GM12878 (cell line): ENCODE results near the gene NPIPB6. TPM values are rescaled to one million over a fixed set of nuclear protein-coding genes. Genes with fewer than 3 reads are reported as not detected.

ENCODE experiments used
- ATAC-seq: fragments of 200-7000 bp; cut with Tn5 transposase; 3 replicates; pipeline ENCODE4 v1.9.1; 2020; ENCODE audit warnings: mild to moderate bottlenecking, moderate library complexity
- BruUV-seq: library from RNA; stranded (reverse); fragments of 400-500 nt; replicated peaks from 2 replicates; lab custom pipeline; 2021; lab: Mats Ljungman, UMichigan
- CTCF ChIA-PET: fragments of 300-600 bp; sonication (Branson Sonifier 250); formaldehyde crosslinking; extraction: SDS; loops from one replicate; lab custom pipeline; 2021; ENCODE audit warnings: inconsistent platforms; lab: Yijun Ruan, JAX
- POLR2A ChIA-PET: fragments of 350-600 bp; formaldehyde crosslinking; extraction: SDS; loops from one replicate; lab custom pipeline; 2021; ENCODE audit warnings: inconsistent platforms; lab: Charles Lee
- RAD21 ChIA-PET: fragments of 300-600 bp; sonication (Branson Sonifier 250); formaldehyde crosslinking; loops from one replicate; lab custom pipeline; 2023; ENCODE audit warnings: antibody characterized with exemption; ENCODE audit not compliant: unreplicated experiment; lab: Charles Lee
- SMC1A ChIA-PET: fragments of 300-600 bp; sonication (Branson Sonifier 250); formaldehyde crosslinking; loops from one replicate; lab custom pipeline; 2023; ENCODE audit not compliant: unreplicated experiment, uncharacterized antibody; lab: Charles Lee
- DNase-seq: peaks from one replicate; pipeline ENCODE4 v3.0.0-alpha.2; 2011; ENCODE audit warnings: low read depth, low spot score
- FAIRE-seq: peaks from 3 replicates; lab custom pipeline; 2011; peaks lifted over from hg19 to GRCh38; lab: Jason Lieb, UNC
- H2AFZ ChIP-seq: 2 replicates; pipeline ENCODE4 v1.6.0; 2011; ENCODE audit warnings: low read depth, low read length, control low read depth; ENCODE audit not compliant: control insufficient read depth
- H3K27ac ChIP-seq: 2 replicates; pipeline ENCODE4 v1.5.1; 2011; ENCODE audit warnings: control low read depth; ENCODE audit not compliant: control insufficient read depth, insufficient read depth
- H3K27me3 ChIP-seq, 2 experiments: replicated peaks in 1 of 2; 2 replicates each; pipeline versions ENCODE4 v1.6.0 to v1.6.1; 2011; ENCODE audit warnings: low read length in 1 of 2; ENCODE audit not compliant: control insufficient read depth in 2 of 2, insufficient read depth in 2 of 2
- H3K36me3 ChIP-seq, 2 experiments: 2 replicates each; pipeline ENCODE4 v1.5.1; 2011; ENCODE audit warnings: low read length in 1 of 2; ENCODE audit not compliant: control insufficient read depth in 2 of 2, insufficient read depth in 2 of 2
- H3K4me1 ChIP-seq: 2 replicates; pipeline ENCODE4 v1.6.1; 2011; ENCODE audit warnings: mild to moderate bottlenecking, low read length, moderate library complexity, mixed read lengths; ENCODE audit not compliant: control insufficient read depth, insufficient read depth
- H3K4me2 ChIP-seq: 2 replicates; pipeline ENCODE4 v1.6.0; 2011; ENCODE audit warnings: control low read depth; ENCODE audit not compliant: control insufficient read depth, insufficient read depth
- H3K4me3 ChIP-seq: fragments of 200-600 bp; sonication (generic); 2 replicates; pipeline ENCODE4 v1.5.1; 2016
- H3K79me2 ChIP-seq: 2 replicates; pipeline ENCODE4 v1.6.0; 2011; ENCODE audit warnings: low read length; ENCODE audit not compliant: control insufficient read depth, insufficient read depth
- H3K9ac ChIP-seq: 2 replicates; pipeline ENCODE4 v1.8.0; 2011; ENCODE audit warnings: low read length, control low read depth, mixed read lengths; ENCODE audit not compliant: control insufficient read depth, insufficient read depth
- H3K9me3 ChIP-seq: replicated peaks from 3 replicates; pipeline ENCODE4 v1.5.1; 2011; ENCODE audit warnings: mild to moderate bottlenecking, low read length; ENCODE audit not compliant: control insufficient read depth, insufficient read depth
- H4K20me1 ChIP-seq: 2 replicates; pipeline ENCODE4 v1.6.0; 2011; ENCODE audit not compliant: control insufficient read depth, insufficient read depth
- BCL11A ChIP-seq: IDR thresholded peaks from 2 replicates; pipeline ENCODE4 v1.6.1; 2011; ENCODE audit warnings: low read depth, low read length
- ELK1 ChIP-seq: IDR thresholded peaks from 2 replicates; pipeline ENCODE4 v1.6.1; 2012; ENCODE audit warnings: low read depth, low read length, improper control_type of control experiment
- HCFC1 ChIP-seq: fragments of 150-350 bp; IDR thresholded peaks from 2 replicates; pipeline ENCODE4 v1.6.1; 2014; ENCODE audit warnings: low read length
- IRF4 ChIP-seq: IDR thresholded peaks from 2 replicates; pipeline ENCODE4 v1.6.1; 2011; ENCODE audit warnings: low read depth, low read length
- NFIC ChIP-seq: IDR thresholded peaks from 2 replicates; pipeline ENCODE4 v1.6.1; 2012; ENCODE audit warnings: low read depth, mild to moderate bottlenecking, inconsistent platforms, low read length, moderate library complexity
- PAX8 ChIP-seq: fragments of 450-650 bp; IDR thresholded peaks from 2 replicates; pipeline ENCODE4 v1.6.1; 2017; ENCODE audit warnings: mild to moderate bottlenecking, moderate library complexity
- POLR2A ChIP-seq: IDR thresholded peaks from 2 replicates; pipeline ENCODE4 v1.6.1; 2011; ENCODE audit warnings: low read depth, mild to moderate bottlenecking, low read length
- TBL1XR1 ChIP-seq: IDR thresholded peaks from 2 replicates; pipeline ENCODE4 v1.6.1; 2012; ENCODE audit warnings: low read depth, low read length, improper control_type of control experiment
- ZBED1 ChIP-seq: IDR thresholded peaks from 2 replicates; pipeline ENCODE4 v1.6.1; 2016; ENCODE audit warnings: borderline replicate concordance
- WGBS: methylation state at CpG from one replicate; pipeline ENCODE4 v1.1.6; 2016; ENCODE audit warnings: low lambda C conversion rate; ENCODE audit not compliant: insufficient replicate concordance, insufficient coverage; ENCODE audit errors: missing lambda C conversion rate; 5-methylcytosine and 5-hydroxymethylcytosine counted together
- in situ Hi-C: fragments of 300-500 bp; cut with MboI; formaldehyde crosslinking; loops from 9 replicates; pipeline ENCODE4 v1.14.3; 2018; ENCODE audit warnings: mixed read lengths
- intact Hi-C: fragments of 100-400 bp; cut with micrococcal nuclease; formaldehyde crosslinking; loops from one replicate; pipeline ENCODE4 v1.14.2; 2022; ENCODE audit not compliant: unreplicated experiment
- polyA plus RNA-seq, 11 experiments: library from polyadenylated mRNA; depleted of rRNA in 4 of 11; unstranded in 6 of 11; stranded (reverse) in 5 of 11; fragments of >200 nt; fragmentation: Nextera tagmentation in 4 of 11; fragmentation: Illumina TruSeq in 1 of 11; extraction: Ambion mirVana in 4 of 11; extraction: Trizol in 1 of 11; gene quantifications; 1 replicate in 1 of 11; 2 replicates in 10 of 11; pipeline versions ENCODE4 v1.2.1 to v1.2.3, GENCODE V29; 2011 to 2016; ENCODE audit warnings: inconsistent platforms in 2 of 11, missing spikeins in 2 of 11, low read depth in 1 of 11
- total RNA-seq, 4 experiments: library from RNA; depleted of rRNA in 3 of 4; stranded (reverse); fragments of >200 nt in 3 of 4; fragmentation: Illumina TruSeq in 1 of 4; extraction: Trizol in 1 of 4; gene quantifications; 2 replicates each; pipeline versions ENCODE4 v1.2.1 to v1.2.3, GENCODE V29; 2013 to 2021

The NPIPB6 gene
- total and polyA plus RNA-seq, 10 of the 15 experiments (the other 5 are each of a cell fraction or from before 2014, with no cell fraction given): 0.24 to 0.76 (median 0.44) TPM; not detected in 5

GRCh38 chr16:28313587-28313986 lies 49.7 kb downstream of the NPIPB6 start:
- Histone ChIP-seq H4K20me1 (no peaks in the 10 kb centered on the region), H3K4me1 (peaks cover 3% of the 10 kb centered on the region; the same call in 1 of the 2 replicates), H3K4me2 (no peak overlapping the region), H3K9me3 (no peaks in the 10 kb centered on the region), H3K36me3 (no peaks in the 10 kb centered on the region), H3K9ac (no peak overlapping the region), H3K79me2 (no peaks in the 10 kb centered on the region), H2AFZ (no peak overlapping the region)
- POLR2A ChIA-PET: no interaction called here
- no TSS peak for BruUV-seq
- DNase-seq: no peak
- RAD21 ChIA-PET: no interaction called here
- in situ Hi-C loops: loop anchor here (5.0 kb wide), 1 partner anchor 36 kb away; no protein-coding TSS in a partner anchor
- no peak for ATAC-seq
- FAIRE-seq: no peak
- SMC1A ChIA-PET: interaction anchor here (0.8 kb wide), 1 partner anchor 25 kb away, joined by 3 read pairs; no protein-coding TSS in a partner anchor
- intact Hi-C loops: no loop called here
- WGBS: 53% methylated on average over 11 of the region's 11 CpGs
- CTCF ChIA-PET: interaction anchor here (1.8 to 2.2 kb wide), 2 partner anchors 8 to 36 kb away, joined by 6 to 7 read pairs; no protein-coding TSS in a partner anchor
- TF ChIP-seq BCL11A: no peak
- no peak for TF ChIP-seq IRF4
- no peak for TF ChIP-seq HCFC1
- TF ChIP-seq NFIC: no peak
- TF ChIP-seq PAX8: no peak
- TF ChIP-seq ZBED1: no peak
- no peak for TF ChIP-seq TBL1XR1
- no peak for TF ChIP-seq ELK1
- no peak for TF ChIP-seq POLR2A
- TF ChIP-seq, all 136 proteins: peak for 0
- no peak overlapping the region for H3K4me3 ChIP-seq
- H3K27me3 ChIP-seq: no peaks in the 10 kb centered on the region; a peak in 1 of 4 replicates
- no peak overlapping the region for H3K27ac ChIP-seq
